Fibroblast of upper back skin (primary cell): ENCODE data around the gene KCNQ1OT1.

Source experiments
- DNase-seq: peaks from one replicate; pipeline ENCODE4 v3.0.0-alpha.2; 2013

Gene KCNQ1OT1

DNA sequence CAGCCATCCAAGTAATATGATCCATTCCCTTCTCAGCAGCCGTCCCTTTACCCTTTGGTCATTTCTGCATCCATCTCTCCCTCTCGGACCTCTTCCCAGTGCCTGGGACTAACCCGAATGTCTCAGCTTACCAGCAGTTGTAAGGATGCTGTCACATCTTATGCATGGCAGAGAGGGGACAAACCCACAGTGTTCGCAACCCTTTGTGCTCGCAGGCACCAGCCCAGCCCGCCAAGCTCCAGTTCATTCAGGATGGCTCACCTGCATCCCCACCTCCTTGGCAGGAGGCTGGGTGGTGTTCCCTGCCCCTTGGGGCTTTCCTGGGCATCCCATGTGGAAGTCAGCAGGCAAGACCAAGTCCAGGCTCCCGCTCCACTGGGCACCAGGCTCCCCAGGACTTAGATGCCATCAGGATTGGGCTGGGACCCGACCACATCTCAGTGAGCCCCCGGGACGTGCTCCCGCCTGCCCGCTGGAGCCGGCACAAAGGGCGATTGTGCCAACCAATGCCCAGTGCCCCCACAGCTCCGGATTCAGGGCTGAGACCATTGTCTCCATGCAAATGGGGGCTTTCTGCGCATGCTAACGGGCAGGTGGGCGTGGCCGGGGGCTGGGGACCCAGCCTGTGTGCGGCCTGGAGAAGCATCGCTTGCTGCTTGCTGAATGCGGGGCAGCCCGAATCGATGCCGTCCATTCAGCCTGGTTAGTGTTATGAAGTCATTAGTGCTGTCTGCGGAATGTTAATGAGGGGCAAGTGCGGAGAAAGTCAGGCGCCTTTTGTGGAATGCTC is 108.6 kb downstream of the KCNQ1OT1 start:
- no peak for DNase-seq

GRCh38 chr11:2590131-2590964 is 109.4 kb downstream of the KCNQ1OT1 start:
- no peak for DNase-seq

- no peak for DNase-seq
These were observed 110.3 kb downstream of the KCNQ1OT1 start for GRCh38 chr11:2589538-2589934.

DNA sequence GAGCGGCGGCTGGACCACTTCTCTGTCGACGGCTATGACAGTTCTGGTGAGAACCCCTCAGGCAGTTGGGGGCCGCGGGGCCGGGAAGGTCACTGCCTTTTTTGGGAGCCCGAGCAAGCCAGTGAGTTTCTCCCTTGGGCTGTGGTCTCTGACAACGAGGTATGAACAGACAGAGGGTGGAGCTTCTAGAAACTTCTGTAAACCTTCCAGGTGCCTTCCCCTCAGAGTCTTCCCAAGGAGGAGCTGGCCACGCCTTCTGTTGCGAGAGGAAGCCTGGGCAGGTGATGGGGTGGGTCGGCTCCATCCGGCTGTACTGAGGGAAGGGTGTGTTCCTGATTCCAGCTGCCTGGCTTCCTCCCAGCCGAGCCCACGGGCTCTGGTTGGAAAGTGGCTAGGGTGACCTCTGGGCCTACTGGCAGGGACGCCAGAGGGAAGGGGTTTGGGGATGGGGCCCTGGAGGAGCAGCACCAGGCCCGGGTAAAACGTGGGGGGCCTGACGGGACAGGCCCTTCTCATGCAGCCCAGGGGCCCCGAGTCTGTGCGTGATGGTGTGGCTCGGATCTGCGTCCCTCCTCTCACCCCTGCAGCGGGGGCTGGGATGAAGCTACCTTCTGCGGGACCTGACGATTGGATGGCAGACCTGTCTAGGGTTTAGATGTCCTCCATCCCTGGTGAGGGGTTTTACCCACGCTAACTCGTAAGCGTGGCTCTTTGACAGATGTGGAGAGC is 110.8 kb downstream of the KCNQ1OT1 start:
- DNase-seq = no peak

GRCh38 chr11:2587976-2588748 is 111.6 kb downstream of the KCNQ1OT1 start:
- no peak for DNase-seq

DNA sequence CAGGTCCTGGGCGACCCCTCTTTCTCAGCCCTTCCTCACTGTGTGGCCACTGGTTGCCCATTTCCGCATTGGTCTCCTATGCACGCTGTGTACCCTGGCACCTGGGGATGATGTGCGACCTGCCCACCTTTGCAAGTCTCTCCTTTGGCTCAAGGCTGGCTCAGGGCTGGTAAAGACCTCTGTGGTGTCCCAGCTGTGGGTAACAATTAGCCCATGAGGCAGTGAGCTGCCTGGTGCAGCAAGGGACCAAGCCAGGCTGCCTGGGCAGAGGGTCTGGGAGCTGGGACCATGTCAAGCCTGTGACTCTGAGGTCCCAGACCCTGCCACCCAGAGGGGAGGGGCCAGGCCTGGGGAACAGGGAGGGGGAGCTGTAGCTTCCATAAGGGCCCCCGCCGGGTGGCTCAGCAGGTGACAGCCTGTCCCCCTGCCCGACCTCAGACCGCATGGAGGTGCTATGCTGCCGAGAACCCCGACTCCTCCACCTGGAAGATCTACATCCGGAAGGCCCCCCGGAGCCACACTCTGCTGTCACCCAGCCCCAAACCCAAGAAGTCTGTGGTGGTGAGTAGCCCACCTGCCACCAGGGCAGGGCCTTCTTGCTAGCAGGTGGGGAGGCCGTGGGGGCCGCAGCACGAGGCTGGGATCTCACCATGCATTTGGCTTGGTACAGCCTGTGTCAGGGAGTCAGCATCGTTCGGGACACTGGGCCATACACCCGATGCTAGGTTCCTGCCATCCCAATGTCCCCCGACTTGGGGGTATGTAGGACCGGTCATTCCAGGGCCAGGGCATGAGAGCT is 112.5 kb downstream of the KCNQ1OT1 start:
- no peak for DNase-seq

GRCh38 chr11:2586793-2587131 is 113.0 kb downstream of the KCNQ1OT1 start:
- DNase-seq = no peak

DNA sequence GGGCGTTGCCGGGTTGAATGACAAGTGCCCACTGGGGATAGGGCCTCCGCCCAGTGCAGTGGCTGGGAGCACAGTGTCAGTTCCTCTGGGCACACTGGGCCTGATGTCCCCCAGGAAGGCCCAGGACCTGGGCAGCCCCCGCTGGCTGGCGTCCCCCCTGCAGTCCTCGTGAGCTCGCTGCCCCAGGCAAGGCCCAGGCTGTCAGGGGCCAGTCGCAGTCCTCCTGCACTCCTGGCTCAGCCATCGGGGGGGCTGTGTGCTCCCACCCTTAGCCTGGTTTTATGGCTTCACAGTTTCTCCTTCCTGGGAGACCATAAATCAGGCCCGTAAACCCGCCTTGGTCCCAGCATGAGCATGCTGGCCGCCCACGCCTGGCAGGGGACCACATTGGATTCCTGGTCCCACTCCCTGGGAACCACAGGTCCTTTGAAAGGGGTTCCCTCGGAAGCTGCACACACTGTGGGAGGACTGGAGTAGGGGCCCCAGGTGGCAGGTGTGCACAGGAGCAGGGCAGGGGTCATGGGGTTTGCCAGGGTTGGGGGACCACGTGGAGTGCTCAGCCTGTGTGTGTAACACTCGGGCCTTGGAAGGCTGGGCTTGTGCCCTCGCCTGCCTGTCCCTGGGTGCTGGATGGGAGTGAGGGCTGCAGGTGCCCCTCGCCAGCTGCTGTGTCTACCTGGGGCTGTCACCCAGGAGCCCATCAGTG is 113.6 kb downstream of the KCNQ1OT1 start:
- no peak for DNase-seq

GRCh38 chr11:2585566-2586086 is 114.2 kb downstream of the KCNQ1OT1 start:
- DNase-seq = no peak

GRCh38 chr11:2584812-2585565 is 114.8 kb downstream of the KCNQ1OT1 start:
- no peak for DNase-seq

GRCh38 chr11:2584434-2584811 is 115.4 kb downstream of the KCNQ1OT1 start:
- DNase-seq = no peak

GRCh38 chr11:2583605-2583958 is 116.2 kb downstream of the KCNQ1OT1 start:
- DNase-seq = no peak

DNA sequence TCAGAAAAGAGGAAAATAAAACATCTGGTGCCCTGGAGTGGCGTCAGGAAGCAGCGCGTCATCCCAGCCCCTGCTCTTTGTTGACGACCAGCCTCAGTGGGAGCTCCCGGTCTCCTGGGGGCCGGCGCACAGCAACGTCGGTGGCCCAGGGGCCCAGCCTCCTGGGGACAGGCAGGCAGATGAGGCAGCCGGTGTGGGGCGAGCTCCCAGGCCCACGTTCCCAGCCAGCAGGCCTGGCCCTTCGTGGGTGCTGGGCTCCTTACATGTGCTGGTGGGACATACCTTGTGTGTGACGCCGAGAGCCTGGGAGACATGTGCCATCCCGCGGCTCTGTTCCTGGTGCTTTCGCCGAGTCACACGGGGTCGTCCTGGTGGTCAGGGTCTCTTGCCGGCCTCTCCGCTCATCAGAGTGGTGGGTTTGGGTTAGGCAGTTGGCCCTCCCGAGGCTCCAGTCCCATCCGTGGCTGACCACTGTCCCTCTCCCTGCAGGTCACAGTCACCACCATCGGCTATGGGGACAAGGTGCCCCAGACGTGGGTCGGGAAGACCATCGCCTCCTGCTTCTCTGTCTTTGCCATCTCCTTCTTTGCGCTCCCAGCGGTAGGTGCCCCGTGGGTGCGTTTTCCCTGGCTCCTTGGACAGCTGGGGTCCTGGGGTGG is 116.7 kb downstream of the KCNQ1OT1 start:
- no peak for DNase-seq

GRCh38 chr11:2582351-2582945 is 117.3 kb downstream of the KCNQ1OT1 start:
- DNase-seq = no peak

DNA sequence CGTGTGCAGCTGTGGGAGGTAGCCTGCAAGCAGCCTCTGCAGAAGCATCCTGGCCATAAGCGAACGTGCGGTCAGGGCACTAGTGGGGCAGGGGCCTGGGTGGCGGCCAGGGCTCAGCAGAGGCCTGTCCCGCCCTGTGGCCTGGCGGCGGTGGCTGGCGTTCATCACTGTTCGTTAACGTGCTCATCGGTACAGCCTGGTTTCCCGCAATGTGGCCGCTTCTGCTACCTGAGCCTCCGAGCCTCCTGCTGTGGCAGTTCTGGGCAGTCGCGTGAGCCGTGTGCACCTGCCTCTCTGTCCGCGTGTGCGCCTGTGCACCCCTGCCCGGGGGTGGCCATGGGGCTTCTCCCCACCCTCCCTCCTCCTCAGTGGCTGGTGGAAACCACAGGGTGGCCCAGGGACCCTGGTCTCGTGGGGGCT is 117.9 kb downstream of the KCNQ1OT1 start:
- no peak for DNase-seq

- DNase-seq = no peak
These were observed 118.5 kb downstream of the KCNQ1OT1 start for GRCh38 chr11:2581151-2581930.

GRCh38 chr11:2580571-2581001 is 119.2 kb downstream of the KCNQ1OT1 start:
- DNase-seq = no peak

DNA sequence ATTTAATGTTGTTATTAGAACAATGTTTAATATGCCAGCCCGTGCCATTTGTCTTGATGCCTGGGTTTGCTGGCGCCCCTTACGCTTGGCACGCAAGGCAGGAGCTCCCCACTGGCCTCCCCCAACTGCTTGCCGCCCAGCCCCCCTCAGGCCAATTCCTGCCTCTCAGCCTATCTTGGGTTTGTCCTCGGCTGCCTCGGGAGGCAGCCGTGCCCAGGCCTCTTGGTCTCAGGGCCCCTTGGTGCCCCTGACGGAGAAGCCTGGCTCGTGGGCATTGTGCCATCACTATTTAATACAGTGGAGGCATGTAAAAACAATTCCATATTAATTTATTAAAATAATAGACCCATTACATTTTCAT is 119.8 kb downstream of the KCNQ1OT1 start:
- DNase-seq = no peak
